GM23338 (cell line): ENCODE measurements around the gene TPCN2. TPM values are rescaled to one million over a fixed set of nuclear protein-coding genes. Genes with fewer than 3 reads are reported as not detected.
A peak's percentile ranks its signal among the peaks of the same experiment; 100 is the strongest.

ENCODE experiments used
- ATAC-seq: fragments of 200-7000 bp; cut with Tn5 transposase; 3 replicates; pipeline ENCODE4 v1.9.1; 2020
- DNase-seq: peaks from one replicate; pipeline ENCODE4 v3.0.0-alpha.2; 2015; ENCODE audit warnings: low spot score
- H2AFZ ChIP-seq: fragments of 200-600 bp; sonication (generic); 2 replicates; pipeline ENCODE4 v1.8.0; 2016; ENCODE audit warnings: antibody characterized with exemption, mild to moderate bottlenecking, moderate library complexity
- H3F3A ChIP-seq: fragments of 200-600 bp; sonication (generic); replicated peaks from 2 replicates; pipeline ENCODE4 v1.8.0; 2017; ENCODE audit warnings: antibody characterized with exemption, mixed run types, low read depth
- H3K27ac ChIP-seq: fragments of 200-600 bp; sonication (generic); 2 replicates; pipeline ENCODE4 v1.6.1; 2016; ENCODE audit warnings: low read depth
- H3K27me3 ChIP-seq: fragments of 200-600 bp; sonication (generic); 2 replicates; pipeline ENCODE4 v1.8.0; 2016; ENCODE audit warnings: mild to moderate bottlenecking, mixed run types, moderate library complexity; ENCODE audit not compliant: insufficient read depth
- H3K36me3 ChIP-seq: fragments of 200-600 bp; sonication (generic); 2 replicates; pipeline ENCODE4 v1.8.0; 2016; ENCODE audit warnings: mild to moderate bottlenecking; ENCODE audit not compliant: insufficient read depth
- H3K4me1 ChIP-seq: fragments of 200-600 bp; sonication (generic); 2 replicates; pipeline ENCODE4 v1.8.0; 2016; ENCODE audit warnings: mild to moderate bottlenecking, moderate library complexity; ENCODE audit not compliant: insufficient read depth
- H3K4me2 ChIP-seq: fragments of 200-600 bp; sonication (generic); 2 replicates; pipeline ENCODE4 v1.7.1; 2017; ENCODE audit warnings: mixed run types
- H3K4me3 ChIP-seq: fragments of 200-600 bp; sonication (generic); 2 replicates; pipeline ENCODE4 v1.6.1; 2016; ENCODE audit warnings: mixed run types
- H3K79me2 ChIP-seq: fragments of 200-600 bp; sonication (generic); replicated peaks from 2 replicates; pipeline ENCODE4 v1.8.0; 2017; ENCODE audit warnings: mild to moderate bottlenecking; ENCODE audit not compliant: insufficient read depth
- H3K9me2 ChIP-seq: fragments of 200-600 bp; sonication (generic); 2 replicates; pipeline ENCODE4 v1.8.0; 2017; ENCODE audit not compliant: insufficient read depth
- H4K20me1 ChIP-seq: fragments of 200-600 bp; sonication (generic); replicated peaks from 2 replicates; pipeline ENCODE4 v1.8.0; 2017; ENCODE audit warnings: mild to moderate bottlenecking; ENCODE audit not compliant: insufficient read depth
- H3K27ac Mint-ChIP-seq: 2 replicates; pipeline ENCODE4 v1.8.0; 2020; ENCODE audit warnings: inconsistent platforms, mild to moderate bottlenecking, moderate library complexity, mixed read lengths
- H3K27me3 Mint-ChIP-seq: 3 replicates; pipeline ENCODE4 v1.8.0; 2022; ENCODE audit warnings: low read depth, mild to moderate bottlenecking, moderate library complexity, mixed read lengths, inconsistent platforms; ENCODE audit not compliant: insufficient read depth, poor library complexity
- H3K36me3 Mint-ChIP-seq: 3 replicates; pipeline ENCODE4 v1.8.0; 2021; ENCODE audit warnings: low read depth, mild to moderate bottlenecking, inconsistent platforms, moderate library complexity, mixed read lengths
- H3K4me1 Mint-ChIP-seq: 3 replicates; pipeline ENCODE4 v1.8.0; 2020; ENCODE audit warnings: mild to moderate bottlenecking, inconsistent platforms, mixed read lengths
- H3K4me3 Mint-ChIP-seq: 3 replicates; pipeline ENCODE4 v1.8.0; 2021; ENCODE audit warnings: moderate library complexity, mild to moderate bottlenecking, inconsistent platforms, mixed read lengths
- H3K9me3 Mint-ChIP-seq: 3 replicates; pipeline ENCODE4 v1.8.0; 2020; ENCODE audit warnings: moderate library complexity, mild to moderate bottlenecking, inconsistent platforms, mixed read lengths
- CREB1 ChIP-seq: fragments of 250-450 bp; sonication (Bioruptor Pico); IDR thresholded peaks from 2 replicates; pipeline ENCODE4 v1.5.0; 2020; ENCODE audit warnings: low read depth, mild to moderate bottlenecking, moderate library complexity
- CTCF ChIP-seq, 2 experiments: fragments of 200-600 bp in 1 of 2; sonication (generic) in 1 of 2; conservative IDR thresholded peaks; 2 replicates each; pipeline versions ENCODE4 v1.5.1 to v1.6.1; 2016 to 2017; ENCODE audit warnings: antibody characterized with exemption in 2 of 2, low read depth in 2 of 2, mild to moderate bottlenecking in 2 of 2, moderate library complexity in 1 of 2
- ETS1 ChIP-seq: IDR thresholded peaks from 2 replicates; pipeline ENCODE4 v1.6.1; 2016; ENCODE audit warnings: antibody characterized with exemption
- EZH2 ChIP-seq: fragments of 200-600 bp; sonication (generic); IDR thresholded peaks from one replicate; pipeline ENCODE4 v1.8.0; 2017; ENCODE audit warnings: antibody characterized with exemption, mild to moderate bottlenecking, low read depth; ENCODE audit not compliant: unreplicated experiment
- EZH2phosphoT487 ChIP-seq: fragments of 200-600 bp; sonication (generic); IDR thresholded peaks from one replicate; pipeline ENCODE4 v1.8.1; 2018; ENCODE audit warnings: antibody characterized with exemption; ENCODE audit not compliant: unreplicated experiment
- JUNB ChIP-seq: IDR thresholded peaks from one replicate; pipeline ENCODE4 v1.6.1; 2016; ENCODE audit warnings: antibody characterized with exemption; ENCODE audit not compliant: unreplicated experiment
- NANOG ChIP-seq: IDR thresholded peaks from 2 replicates; pipeline ENCODE4 v1.6.1; 2016; ENCODE audit warnings: antibody characterized with exemption, borderline replicate concordance
- POLR2AphosphoS5 ChIP-seq: IDR thresholded peaks from 2 replicates; pipeline ENCODE4 v1.6.1; 2016; ENCODE audit warnings: antibody characterized with exemption, low read depth
- REST ChIP-seq: IDR thresholded peaks from one replicate; pipeline ENCODE4 v1.6.1; 2018; ENCODE audit warnings: antibody characterized with exemption; ENCODE audit not compliant: unreplicated experiment
- STAT1 ChIP-seq: IDR thresholded peaks from one replicate; pipeline ENCODE4 v1.6.1; 2016; ENCODE audit warnings: antibody characterized with exemption; ENCODE audit not compliant: unreplicated experiment
- ZNF114 ChIP-seq: fragments of 250-450 bp; sonication (Bioruptor Pico); IDR thresholded peaks from 2 replicates; pipeline ENCODE4 v1.5.0; 2020; ENCODE audit warnings: mild to moderate bottlenecking, moderate library complexity
- ZNF331 ChIP-seq: fragments of 250-450 bp; sonication (Bioruptor Pico); IDR thresholded peaks from 2 replicates; pipeline ENCODE4 v1.5.0; 2020; ENCODE audit warnings: low read depth, mild to moderate bottlenecking, moderate library complexity
- ZNF462 ChIP-seq: fragments of 250-450 bp; sonication (Bioruptor Pico); IDR thresholded peaks from 2 replicates; pipeline ENCODE4 v1.5.0; 2020; ENCODE audit warnings: mild to moderate bottlenecking, moderate library complexity
- polyA plus RNA-seq: library from polyadenylated mRNA; unstranded; fragments of >200 nt; fragmentation: Nextera tagmentation; extraction: Ambion mirVana; gene quantifications from 2 replicates; pipeline ENCODE4 v1.2.1, GENCODE V29; 2016
- total RNA-seq: library from RNA; depleted of rRNA; stranded (reverse); fragments of >200 nt; shearing (Covaris generic); gene quantifications from 2 replicates; pipeline ENCODE4 v1.2.3, GENCODE V29; 2014

Gene TPCN2
- total and polyA plus RNA-seq, 2 experiments from 2014 or later: 5.8 to 14.7 TPM

- Histone ChIP-seq H3K4me3 (no peak overlapping the region), H3K4me1 (no peaks in the 10 kb centered on the region), H3F3A (no peaks in the 10 kb centered on the region), H3K27me3 (no peaks in the 10 kb centered on the region), H3K9me2 (no peaks in the 10 kb centered on the region), H3K36me3 (no peaks in the 10 kb centered on the region), H2AFZ (no peak overlapping the region), H3K27ac (no peak overlapping the region), H3K79me2 (peaks cover 32% of the 10 kb centered on the region), H4K20me1 (no peaks in the 10 kb centered on the region; the same call in 1 of the 2 replicates), H3K4me2 (no peak overlapping the region)
- Mint-ChIP-seq H3K27me3 (peaks cover 7% of the 10 kb centered on the region), H3K4me3 (no peak overlapping the region), H3K27ac (0 out of 2 replicates have a peak overlapping the region, but pooled peaks have one; percentile 27), H3K9me3 (no peaks in the 10 kb centered on the region), H3K36me3 (no peaks in the 10 kb centered on the region; the same call in 2 of the 3 replicates), H3K4me1 (peaks cover 4% of the 10 kb centered on the region; the same call in 2 of the 3 replicates)
- no peak for TF ChIP-seq EZH2phosphoT487
- no peak for TF ChIP-seq ZNF331 (CRISPR knock-in tag)
- no peak for TF ChIP-seq ZNF462 (CRISPR knock-in tag)
- no peak for TF ChIP-seq REST
- no peak for TF ChIP-seq STAT1
- TF ChIP-seq ZNF114: no peak
- TF ChIP-seq CTCF (conservative IDR thresholded peaks at IDR 0.05; ENCODE audit: low read depth in 2 of 2): no peak
- TF ChIP-seq POLR2AphosphoS5: no peak
- no peak for TF ChIP-seq CREB1 (CRISPR knock-in tag)
- TF ChIP-seq NANOG: no peak
- TF ChIP-seq EZH2: no peak
- TF ChIP-seq JUNB: no peak
- no peak for TF ChIP-seq ETS1
- ATAC-seq (no peak), DNase-seq (no peak)
Observed at GRCh38 chr11:69055598-69056516, 7.1 kb downstream of the TPCN2 start.
